Neural crest cell (in vitro differentiated cells): Measurements from ENCODE around the gene ASPDH. TPM values are rescaled to one million over a fixed set of nuclear protein-coding genes. Genes with fewer than 3 reads are reported as not detected.

Experiments used
- DNase-seq: peaks from one replicate; pipeline ENCODE4 v3.0.0; 2021; ENCODE audit warnings: low read depth, mixed read lengths, low spot score
- H3K27ac Mint-ChIP-seq: one replicate; pipeline ENCODE4 v1.8.0; 2021; ENCODE audit warnings: mild to moderate bottlenecking, mixed read lengths; ENCODE audit not compliant: unreplicated experiment
- H3K27me3 Mint-ChIP-seq: 2 replicates; pipeline ENCODE4 v1.8.0; 2021; ENCODE audit warnings: low read depth, mild to moderate bottlenecking, mixed read lengths
- H3K36me3 Mint-ChIP-seq: 2 replicates; pipeline ENCODE4 v1.8.0; 2021; ENCODE audit warnings: low read depth, mild to moderate bottlenecking, mixed read lengths
- H3K4me1 Mint-ChIP-seq: 2 replicates; pipeline ENCODE4 v1.8.0; 2021; ENCODE audit warnings: mixed read lengths
- H3K4me3 Mint-ChIP-seq: one replicate; pipeline ENCODE4 v1.8.0; 2021; ENCODE audit warnings: mild to moderate bottlenecking, mixed read lengths
- H3K9me3 Mint-ChIP-seq: 2 replicates; pipeline ENCODE4 v1.8.0; 2021; ENCODE audit warnings: mixed read lengths
- total RNA-seq: library from RNA; stranded (reverse); gene quantifications from 2 replicates; pipeline ENCODE4 v1.2.1, GENCODE V29; 2021
- TF ChIP-seq, protein P1 (sequence below): fragments of 200-600 bp; sonication (generic); conservative IDR thresholded peaks from 2 replicates; pipeline ENCODE4 v1.5.0; 2021; ENCODE audit warnings: antibody characterized with exemption, mild to moderate bottlenecking

ASPDH gene
- total RNA-seq, 1 donor from 2014 or later, result 1.2 TPM

DNA sequence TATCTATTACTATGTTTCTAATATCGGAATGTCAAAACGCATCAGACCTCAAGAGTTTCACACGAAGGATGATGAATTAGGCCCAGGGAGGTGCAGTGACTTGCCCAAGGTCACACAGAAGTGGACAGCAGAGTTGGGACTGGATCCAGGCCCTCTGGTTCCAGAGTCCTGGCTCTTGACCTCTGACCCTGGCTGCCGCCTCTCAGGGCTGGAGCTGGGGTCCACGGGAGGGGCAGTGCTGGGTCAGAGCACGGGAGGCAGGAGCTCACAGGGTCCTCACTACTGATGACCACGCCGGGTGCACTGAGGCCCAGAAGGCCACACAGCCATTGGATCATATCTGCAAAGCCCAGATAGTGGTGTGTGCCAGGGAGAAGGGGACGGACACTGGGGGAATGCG, 9.2 kb upstream of the ASPDH start:
- no peak overlapping the region for H3K4me3 Mint-ChIP-seq
- DNase-seq, result no peak
- H3K27me3 Mint-ChIP-seq, result no peaks in the 10 kb centered on the region
- no peaks in the 10 kb centered on the region for H3K9me3 Mint-ChIP-seq
- no peak overlapping the region for H3K27ac Mint-ChIP-seq
- peaks cover 7% of the 10 kb centered on the region for H3K36me3 Mint-ChIP-seq
- TF ChIP-seq, protein P1, sequence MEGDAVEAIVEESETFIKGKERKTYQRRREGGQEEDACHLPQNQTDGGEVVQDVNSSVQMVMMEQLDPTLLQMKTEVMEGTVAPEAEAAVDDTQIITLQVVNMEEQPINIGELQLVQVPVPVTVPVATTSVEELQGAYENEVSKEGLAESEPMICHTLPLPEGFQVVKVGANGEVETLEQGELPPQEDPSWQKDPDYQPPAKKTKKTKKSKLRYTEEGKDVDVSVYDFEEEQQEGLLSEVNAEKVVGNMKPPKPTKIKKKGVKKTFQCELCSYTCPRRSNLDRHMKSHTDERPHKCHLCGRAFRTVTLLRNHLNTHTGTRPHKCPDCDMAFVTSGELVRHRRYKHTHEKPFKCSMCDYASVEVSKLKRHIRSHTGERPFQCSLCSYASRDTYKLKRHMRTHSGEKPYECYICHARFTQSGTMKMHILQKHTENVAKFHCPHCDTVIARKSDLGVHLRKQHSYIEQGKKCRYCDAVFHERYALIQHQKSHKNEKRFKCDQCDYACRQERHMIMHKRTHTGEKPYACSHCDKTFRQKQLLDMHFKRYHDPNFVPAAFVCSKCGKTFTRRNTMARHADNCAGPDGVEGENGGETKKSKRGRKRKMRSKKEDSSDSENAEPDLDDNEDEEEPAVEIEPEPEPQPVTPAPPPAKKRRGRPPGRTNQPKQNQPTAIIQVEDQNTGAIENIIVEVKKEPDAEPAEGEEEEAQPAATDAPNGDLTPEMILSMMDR, result no peak
- no peaks in the 10 kb centered on the region for H3K4me1 Mint-ChIP-seq

DNA sequence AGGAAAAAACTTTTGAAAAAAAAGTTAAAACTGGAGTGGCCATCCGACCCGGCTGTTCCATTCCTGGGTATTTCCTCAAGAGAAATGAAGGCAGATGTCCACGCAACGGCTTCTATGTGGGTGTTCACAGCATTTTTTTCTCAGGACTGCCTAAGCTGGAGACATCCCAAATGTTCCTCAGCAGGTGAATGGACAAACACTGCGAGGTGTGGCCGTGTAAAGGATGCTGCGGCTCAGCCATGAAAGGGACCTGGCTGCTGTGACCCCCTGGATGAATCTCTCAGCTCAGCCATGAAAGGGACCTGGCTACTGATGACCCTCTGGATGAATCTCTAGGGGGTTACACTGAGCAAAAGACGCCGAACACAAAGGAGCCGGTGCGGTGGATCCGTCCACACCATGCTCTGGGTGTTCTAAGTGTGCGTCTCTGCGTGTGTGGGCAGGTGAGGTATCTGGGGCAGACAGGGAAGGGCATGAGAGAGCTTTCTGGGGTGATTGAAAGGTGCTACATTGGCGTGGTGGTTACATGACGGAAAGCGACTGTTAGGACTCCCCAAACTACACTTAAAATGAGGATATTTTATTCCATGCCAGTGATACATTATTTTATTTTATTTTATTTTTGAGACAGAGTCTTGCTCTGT, 7.2 kb upstream of the ASPDH start:
- Mint-ChIP-seq H3K27me3 (no peaks in the 10 kb centered on the region), H3K36me3 (peaks cover 7% of the 10 kb centered on the region), H3K4me1 (no peaks in the 10 kb centered on the region), H3K27ac (no peak overlapping the region), H3K4me3 (no peak overlapping the region), H3K9me3 (no peaks in the 10 kb centered on the region)
- no peak for DNase-seq
- TF ChIP-seq, protein P1, result no peak

DNA sequence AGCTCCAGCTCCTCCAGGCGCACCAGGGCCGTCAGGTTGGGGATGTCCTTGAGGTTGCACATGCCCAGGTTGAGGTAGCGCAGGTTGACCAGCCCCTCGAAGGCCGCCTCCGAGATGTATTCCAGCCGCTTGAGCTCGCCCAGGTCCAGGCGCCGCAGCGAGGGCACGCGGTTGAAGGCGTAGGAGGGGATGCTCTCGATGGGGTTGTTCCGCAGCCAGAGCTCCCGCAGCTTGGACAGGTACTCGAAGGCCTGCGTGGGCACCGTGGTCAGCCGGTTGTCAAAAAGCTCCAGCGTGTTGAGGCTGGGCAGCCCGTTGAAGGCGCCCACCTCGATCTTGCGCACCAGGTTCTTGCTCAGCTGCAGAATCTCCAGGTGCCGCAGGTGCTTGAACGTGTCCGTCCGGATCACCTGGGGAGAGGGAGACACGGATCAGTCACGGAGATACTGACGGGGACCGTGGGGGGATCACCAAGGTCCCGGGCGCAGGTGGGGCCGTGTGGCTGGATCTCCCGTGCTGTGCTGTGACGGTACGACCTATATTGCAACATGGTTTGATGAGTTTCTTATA, 5.4 kb upstream of the ASPDH start:
- Mint-ChIP-seq H3K4me1 (peaks cover 4% of the 10 kb centered on the region), H3K27ac (no peak overlapping the region), H3K9me3 (no peaks in the 10 kb centered on the region), H3K36me3 (peaks cover 7% of the 10 kb centered on the region), H3K27me3 (no peaks in the 10 kb centered on the region), H3K4me3 (no peak overlapping the region)
- TF ChIP-seq, protein P1, result no peak
- DNase-seq, result no peak

DNA sequence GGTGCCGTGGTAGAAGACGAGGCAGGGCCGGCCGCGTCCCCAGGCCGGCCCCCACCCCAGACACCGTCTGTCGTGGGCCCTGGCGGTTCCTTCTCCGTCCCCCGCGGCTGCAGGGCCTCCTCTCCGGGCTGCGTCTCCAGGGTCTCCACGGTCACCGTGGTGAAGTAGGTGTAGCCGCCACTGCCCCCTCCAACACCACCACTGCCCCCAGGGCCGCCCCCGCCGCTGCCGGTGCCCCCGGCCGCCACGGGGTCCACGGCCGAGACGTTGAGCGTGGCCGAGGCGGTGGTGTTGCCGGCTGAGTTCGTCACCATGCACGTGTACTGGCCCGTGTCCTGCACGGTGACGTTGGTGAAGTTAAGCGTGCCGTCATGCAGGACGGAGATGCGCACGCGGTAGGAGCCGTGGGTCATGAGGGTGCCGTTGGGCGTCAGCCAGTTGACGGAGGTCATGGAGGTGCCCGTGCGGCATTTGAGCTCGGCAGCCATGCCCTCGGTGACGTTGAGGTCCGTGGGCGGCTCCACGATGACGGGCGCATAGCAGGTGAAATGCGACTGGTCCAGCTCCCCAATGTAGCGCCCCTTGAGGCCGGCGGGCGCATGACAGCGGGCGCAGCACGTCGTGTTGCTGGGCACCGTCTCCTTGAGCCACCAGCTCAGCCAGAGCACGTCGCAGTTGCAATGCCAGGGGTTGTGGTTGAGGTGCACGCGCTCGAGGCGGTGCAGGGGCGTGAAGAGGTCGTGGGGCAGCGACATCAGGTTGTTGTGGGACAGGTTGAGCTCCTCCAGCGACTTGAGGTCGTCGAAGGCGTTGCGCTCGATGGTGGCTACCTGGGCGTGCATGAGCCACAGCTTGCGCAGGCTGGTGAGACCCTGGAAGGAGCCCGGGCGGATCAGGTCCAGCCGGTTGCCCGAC, 4.6 kb upstream of the ASPDH start:
- H3K9me3 Mint-ChIP-seq, result no peaks in the 10 kb centered on the region
- H3K36me3 Mint-ChIP-seq, result peaks cover 7% of the 10 kb centered on the region
- H3K27ac Mint-ChIP-seq, result no peak overlapping the region
- no peaks in the 10 kb centered on the region for H3K27me3 Mint-ChIP-seq
- TF ChIP-seq, protein P1, result peak; percentile 37
- DNase-seq, result no peak
- H3K4me3 Mint-ChIP-seq, result no peak overlapping the region
- peaks cover 8% of the 10 kb centered on the region for H3K4me1 Mint-ChIP-seq

DNA sequence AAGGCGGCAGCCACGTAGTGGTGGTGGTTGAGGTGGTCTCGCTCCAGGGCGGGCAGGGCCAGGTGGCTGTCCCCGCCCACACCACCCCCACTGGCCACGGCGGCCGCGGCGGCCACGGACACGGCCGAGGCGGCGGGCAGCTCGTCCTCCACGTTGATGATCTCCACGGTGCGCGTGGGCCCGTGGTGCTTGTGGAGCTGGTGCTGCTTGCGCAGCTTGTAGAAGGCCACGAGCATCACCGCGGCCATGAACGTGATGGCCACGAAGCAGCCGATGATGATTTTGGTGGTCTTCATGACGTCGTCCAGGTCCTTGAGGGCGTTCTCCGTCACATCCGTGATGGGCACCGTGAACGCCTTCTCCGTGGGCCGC, 4.0 kb upstream of the ASPDH start:
- Mint-ChIP-seq H3K4me1 (peaks cover 14% of the 10 kb centered on the region), H3K9me3 (no peaks in the 10 kb centered on the region), H3K27ac (no peak overlapping the region), H3K36me3 (peaks cover 7% of the 10 kb centered on the region), H3K4me3 (no peak overlapping the region), H3K27me3 (no peaks in the 10 kb centered on the region)
- TF ChIP-seq, protein P1, result no peak
- no peak for DNase-seq
